Measurements from ENCODE around the gene AP5S1. TPM values are rescaled to one million over a fixed set of nuclear protein-coding genes. Genes with fewer than 3 reads are reported as not detected.
A peak's percentile ranks its signal among the peaks of the same experiment; 100 is the strongest.

Gene AP5S1
- total RNA-seq, 4 donors from 2014 or later: 9.4 to 20.7 (median 14.9) TPM

- H3K4me1 ChIP-seq: peaks cover 0 to 56% (median 26%) of the 10 kb centered on the region in 4 donors
- peak overlapping the region in 2 of 4 donors; percentile 64 to 67 for H3K4me3 ChIP-seq
- peak overlapping the region in 3 of 4 donors; percentile 60 to 98 (median 96) for H3K27ac ChIP-seq
- H3K9me3 ChIP-seq: no peaks in the 10 kb centered on the region
- no peak for DNase-seq (ENCODE audit: low spot score in 2 of 2)
- 63 to 69% methylated on average over 19 of the region's 19 CpGs for WGBS, 2 donors
- TF ChIP-seq POLR2A (IDR thresholded peaks at IDR 0.05): no peak
- TF ChIP-seq EP300 (IDR thresholded peaks at IDR 0.05): no peak
- no peak for TF ChIP-seq CTCF (IDR thresholded peaks at IDR 0.05)
- peaks cover 0 to 41% (median 3%) of the 10 kb centered on the region in 3 donors for H3K36me3 ChIP-seq
- no peaks in the 10 kb centered on the region for H3K27me3 ChIP-seq
Observed at GRCh38 chr20:3797592-3798372, 22.6 kb upstream of the AP5S1 start.

GRCh38 chr20:3798373-3798768 lies 22.0 kb upstream of the AP5S1 start:
- 68 to 71% methylated on average over 5 of the region's 5 CpGs for WGBS, 2 donors
- H3K27ac ChIP-seq: peak overlapping the region in 3 of 4 donors; percentile 60 to 98 (median 96)
- H3K36me3 ChIP-seq: peaks cover 0 to 46% (median 3%) of the 10 kb centered on the region in 3 donors
- peaks cover 0 to 56% (median 26%) of the 10 kb centered on the region in 4 donors for H3K4me1 ChIP-seq
- H3K9me3 ChIP-seq: no peaks in the 10 kb centered on the region
- DNase-seq (ENCODE audit: low spot score in 2 of 2): no peak
- no peak for TF ChIP-seq EP300 (IDR thresholded peaks at IDR 0.05)
- TF ChIP-seq POLR2A (IDR thresholded peaks at IDR 0.05): no peak
- TF ChIP-seq CTCF (IDR thresholded peaks at IDR 0.05): no peak
- H3K27me3 ChIP-seq: no peaks in the 10 kb centered on the region
- H3K4me3 ChIP-seq: no peak overlapping the region

GRCh38 chr20:3798908-3799248 lies 21.5 kb upstream of the AP5S1 start:
- Histone ChIP-seq H3K9me3 (no peaks in the 10 kb centered on the region), H3K27me3 (no peaks in the 10 kb centered on the region), H3K27ac (peak overlapping the region in 2 of 4 donors; percentile 96 to 98), H3K4me3 (no peak overlapping the region), H3K4me1 (peaks cover 0 to 56% (median 26%) of the 10 kb centered on the region in 4 donors), H3K36me3 (peaks cover 0 to 51% (median 3%) of the 10 kb centered on the region in 3 donors)
- 86 to 92% methylated on average over 3 of the region's 3 CpGs for WGBS, 2 donors
- no peak for DNase-seq (ENCODE audit: low spot score in 2 of 2)
- TF ChIP-seq CTCF (IDR thresholded peaks at IDR 0.05) (no peak), EP300 (IDR thresholded peaks at IDR 0.05) (no peak), POLR2A (IDR thresholded peaks at IDR 0.05) (no peak)

GRCh38 chr20:3800256-3800877 lies 20.0 kb upstream of the AP5S1 start:
- no peak for TF ChIP-seq POLR2A (IDR thresholded peaks at IDR 0.05)
- TF ChIP-seq CTCF (IDR thresholded peaks at IDR 0.05): no peak
- no peak for TF ChIP-seq EP300 (IDR thresholded peaks at IDR 0.05)
- peaks cover 0 to 55% (median 28%) of the 10 kb centered on the region in 4 donors for H3K4me1 ChIP-seq
- H3K4me3 ChIP-seq: no peak overlapping the region
- no peaks in the 10 kb centered on the region for H3K27me3 ChIP-seq
- WGBS, 2 donors: 85 to 92% methylated on average over 18 of the region's 18 CpGs
- peak overlapping the region in 2 of 4 donors; percentile 11 to 98 for H3K27ac ChIP-seq
- no peaks in the 10 kb centered on the region for H3K9me3 ChIP-seq
- peaks cover 0 to 66% (median 3%) of the 10 kb centered on the region in 3 donors for H3K36me3 ChIP-seq
- DNase-seq (ENCODE audit: low spot score in 2 of 2): no peak

- Histone ChIP-seq H3K4me3 (no peak overlapping the region), H3K36me3 (peaks cover 0 to 68% (median 3%) of the 10 kb centered on the region in 3 donors), H3K27me3 (no peaks in the 10 kb centered on the region), H3K27ac (peak overlapping the region in 2 of 4 donors; percentile 11 to 38), H3K4me1 (peaks cover 0 to 58% (median 32%) of the 10 kb centered on the region in 4 donors), H3K9me3 (no peaks in the 10 kb centered on the region)
- DNase-seq (ENCODE audit: low spot score in 2 of 2): no peak
- 93 to 96% methylated on average over 3 to 8 of the region's 8 CpGs for WGBS, 2 donors
- TF ChIP-seq EP300 (IDR thresholded peaks at IDR 0.05) (no peak), CTCF (IDR thresholded peaks at IDR 0.05) (no peak), POLR2A (IDR thresholded peaks at IDR 0.05) (no peak)
Observed at GRCh38 chr20:3800878-3801260, 19.5 kb upstream of the AP5S1 start.
